ENCODE measurements around the gene NREP. TPM values are rescaled to one million over a fixed set of nuclear protein-coding genes. Genes with fewer than 3 reads are reported as not detected.

NREP gene, protein sequence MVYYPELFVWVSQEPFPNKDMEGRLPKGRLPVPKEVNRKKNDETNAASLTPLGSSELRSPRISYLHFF
- 90.2 and 90.5 TPM in 2 replicates for total RNA-seq (2014; rRNA removed)
- polyA plus RNA-seq (2012) = 167 TPM

DNA sequence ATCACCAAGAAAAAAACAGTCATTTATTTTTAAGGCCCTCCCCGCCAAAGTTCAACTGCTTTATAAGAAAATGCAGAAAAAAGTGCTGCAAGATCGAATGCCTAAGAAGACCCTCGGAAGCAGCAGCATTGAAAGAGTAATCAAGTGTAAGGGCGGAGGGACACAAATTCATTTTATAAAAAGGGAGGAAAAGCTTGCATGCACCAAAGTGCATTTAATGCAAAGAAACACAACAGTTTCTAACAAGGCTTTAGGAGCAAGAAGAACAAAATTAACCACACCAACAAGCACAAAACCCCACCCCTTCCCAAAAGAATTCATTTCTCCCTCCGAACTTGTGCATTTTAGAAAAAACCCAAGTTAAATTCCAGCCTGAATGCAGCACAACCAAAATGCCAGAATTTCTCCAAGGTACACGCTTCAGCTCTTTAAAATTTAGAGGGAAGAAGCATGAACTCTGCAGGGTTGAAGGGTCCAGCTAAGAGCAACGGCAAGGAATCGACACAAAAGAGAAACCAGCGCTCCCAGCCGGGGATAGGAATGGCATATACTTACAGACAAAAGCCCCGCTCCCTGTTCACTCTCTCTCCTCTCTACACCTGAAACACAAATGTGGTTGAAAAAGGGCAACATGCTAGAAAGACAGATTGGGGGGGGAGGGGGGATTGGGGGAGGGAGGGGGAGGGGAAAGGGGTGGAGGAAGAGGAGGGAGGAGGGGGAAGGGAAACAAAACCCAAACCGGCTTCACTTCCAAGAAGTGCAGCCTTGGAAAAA, at the start of gene NREP:
TSS of gene NREP (minus strand) at position 614 of the 774 bp plus-strand sequence. CDS start 1,422 bp downstream, outside the sequence.
- DNase-seq (ENCODE audit: low read depth) = no peak

DNA sequence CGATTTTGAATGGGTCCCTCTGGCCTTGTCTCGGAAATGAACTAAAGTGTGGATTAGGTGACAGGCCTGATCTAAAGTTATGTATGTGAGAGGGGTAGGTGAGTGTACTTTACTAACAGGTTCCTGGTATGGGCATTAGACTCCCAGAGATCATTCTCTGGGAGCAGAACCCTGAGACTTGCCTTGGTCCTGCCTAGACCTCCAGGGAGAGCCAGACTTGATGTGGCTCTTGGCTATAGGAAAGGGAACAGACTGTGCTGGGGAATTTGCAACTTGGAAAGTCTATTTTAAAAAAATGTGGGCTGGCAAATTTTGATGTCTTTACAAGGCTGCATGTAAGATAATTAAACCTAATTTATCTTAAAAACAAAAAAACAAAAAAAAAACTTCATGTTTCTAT, 49.8 kb upstream of the NREP start:
- no peak for DNase-seq (ENCODE audit: low read depth)

DNA sequence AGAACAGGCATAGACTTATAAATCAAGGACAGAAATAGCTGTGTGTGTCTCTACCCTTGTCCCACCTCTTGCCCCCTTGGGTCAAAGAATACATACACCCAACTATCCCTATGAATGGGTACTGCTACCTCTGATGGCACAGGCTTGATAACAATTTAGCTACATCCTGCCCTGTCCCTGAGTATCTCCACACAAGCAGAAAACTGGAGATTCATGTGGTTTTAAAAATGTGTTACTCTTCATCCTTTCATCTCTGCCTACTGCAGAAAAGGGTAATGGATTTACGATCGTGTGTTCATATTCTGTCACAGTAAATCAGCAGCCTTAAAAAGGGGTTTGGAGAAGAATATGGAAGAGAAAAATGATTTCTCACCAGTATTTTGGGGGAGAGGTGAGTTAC, 49.2 kb upstream of the NREP start:
- DNase-seq (ENCODE audit: low read depth) = no peak

DNA sequence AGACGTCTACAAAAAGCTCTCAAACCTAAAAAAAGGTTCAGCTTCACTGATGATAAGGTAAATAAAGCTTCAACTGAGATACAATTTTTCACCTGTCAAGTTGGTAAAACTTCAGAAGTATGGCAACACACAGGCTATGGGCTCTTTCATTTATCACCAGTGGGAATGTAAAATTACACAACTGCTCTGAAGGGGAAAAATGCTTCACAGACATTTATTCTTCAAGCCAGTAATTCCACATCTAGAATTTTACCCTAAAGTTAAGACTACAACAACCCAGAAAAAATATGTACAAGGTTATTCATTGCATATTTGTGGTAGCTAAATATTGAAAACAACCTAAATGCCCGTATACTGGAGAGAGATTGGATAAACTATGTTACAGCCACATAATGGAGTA, 48.1 kb upstream of the NREP start:
- DNase-seq (ENCODE audit: low read depth) = no peak

DNA sequence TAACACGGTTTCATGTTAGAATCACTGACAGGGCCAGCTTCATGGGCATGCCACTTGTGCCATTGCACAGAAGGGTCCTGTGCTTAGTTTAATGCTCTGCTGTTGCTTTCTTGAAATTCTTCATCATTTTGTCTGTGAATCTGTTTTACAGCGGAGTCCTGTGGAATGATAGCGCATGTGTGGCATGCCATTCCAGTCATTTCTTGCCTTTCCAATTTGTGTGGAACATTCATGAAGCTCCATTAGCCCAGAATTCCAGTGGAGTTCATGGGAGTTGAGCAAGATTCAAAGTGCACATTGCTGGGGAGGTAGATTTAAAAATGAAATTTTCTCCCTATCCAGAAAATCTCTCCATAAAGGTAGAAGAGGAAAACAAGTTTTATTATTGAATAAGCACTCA, 43.4 kb upstream of the NREP start:
- DNase-seq (ENCODE audit: low read depth) = no peak

DNA sequence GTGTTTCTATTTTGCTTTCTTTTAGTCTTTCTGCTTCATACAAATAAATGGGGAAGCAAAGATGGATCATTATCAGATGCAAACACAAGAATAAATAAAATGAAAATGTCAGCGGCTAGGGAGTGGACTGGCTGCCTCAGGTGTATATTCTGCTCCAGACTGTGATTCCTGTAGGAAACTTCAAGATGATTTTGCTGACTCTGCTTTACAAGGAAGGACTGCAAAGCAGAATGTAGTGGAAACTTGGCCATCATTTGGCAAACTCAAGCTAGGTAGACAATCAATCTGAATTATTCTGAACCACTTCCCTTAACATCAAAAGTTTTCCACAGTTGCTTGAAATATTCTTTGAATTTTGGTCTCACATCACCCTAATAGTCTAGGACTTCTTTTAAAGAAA, 38.1 kb upstream of the NREP start:
- DNase-seq (ENCODE audit: low read depth) = no peak

DNA sequence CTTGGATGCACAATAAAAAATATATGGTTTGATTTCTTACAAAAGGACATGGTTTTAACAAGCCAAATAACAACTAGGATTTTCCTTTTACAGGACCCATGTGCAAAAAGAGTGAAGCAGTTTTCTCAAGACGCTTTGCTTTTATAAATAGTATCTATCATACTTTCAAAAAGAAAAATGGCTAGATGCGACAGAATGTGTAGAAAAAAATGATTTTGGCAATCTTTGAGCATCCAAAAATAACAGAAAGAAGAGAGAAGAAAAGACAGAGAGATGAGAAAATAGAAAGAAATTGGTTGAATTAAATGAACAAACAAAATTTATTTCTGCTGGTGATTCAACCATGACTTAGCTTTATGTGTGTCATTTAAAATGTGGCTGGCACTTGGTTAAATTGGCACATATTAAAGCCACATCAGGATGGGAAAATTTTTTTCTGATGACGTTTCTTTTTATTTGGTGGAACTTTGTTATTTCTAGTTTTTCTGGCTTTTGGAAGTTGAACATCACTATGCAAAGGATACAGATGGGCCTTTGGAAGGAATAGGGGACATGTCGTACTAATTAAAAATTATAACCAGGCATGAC, 35.6 kb upstream of the NREP start:
- DNase-seq (ENCODE audit: low read depth) = peak; percentile 77

DNA sequence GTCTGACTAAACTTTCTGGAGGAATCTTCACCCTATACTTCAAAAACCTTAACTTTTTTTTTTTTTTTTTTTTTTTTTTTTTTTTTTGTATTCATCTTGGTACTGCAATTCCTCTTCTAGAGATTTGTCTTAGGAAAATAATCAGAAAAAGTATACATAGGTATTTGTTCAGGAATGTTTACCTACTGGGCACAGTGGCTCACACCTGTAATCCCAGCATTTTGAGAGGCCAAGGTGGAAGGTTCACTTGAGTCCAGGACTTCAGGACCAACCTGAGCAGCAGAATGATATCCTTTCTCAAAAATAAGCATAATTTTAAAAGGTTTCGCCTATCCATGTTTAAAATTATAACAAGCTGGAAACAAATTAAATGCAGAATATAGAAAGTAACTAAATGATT, 33.3 kb upstream of the NREP start:
- no peak for DNase-seq (ENCODE audit: low read depth)

DNA sequence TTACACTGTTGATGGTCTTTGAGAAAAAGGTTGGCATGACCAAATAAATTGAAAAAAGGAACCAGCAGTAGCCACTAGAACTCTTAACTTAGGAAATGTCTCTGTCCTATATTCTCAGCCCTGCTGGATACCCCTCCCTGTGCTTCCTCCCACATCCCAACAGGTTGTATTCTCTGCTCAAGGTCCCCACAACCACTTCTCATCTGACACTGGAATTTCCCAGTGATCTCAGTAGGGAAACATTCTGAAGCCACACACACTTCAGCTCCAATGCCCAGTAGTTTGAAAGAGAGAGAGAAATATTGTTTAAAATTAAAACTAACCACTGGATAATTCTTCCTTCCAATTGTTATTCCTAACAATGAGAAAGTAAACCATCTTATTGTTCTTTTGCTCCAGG, 30.0 kb upstream of the NREP start:
- no peak for DNase-seq (ENCODE audit: low read depth)

DNA sequence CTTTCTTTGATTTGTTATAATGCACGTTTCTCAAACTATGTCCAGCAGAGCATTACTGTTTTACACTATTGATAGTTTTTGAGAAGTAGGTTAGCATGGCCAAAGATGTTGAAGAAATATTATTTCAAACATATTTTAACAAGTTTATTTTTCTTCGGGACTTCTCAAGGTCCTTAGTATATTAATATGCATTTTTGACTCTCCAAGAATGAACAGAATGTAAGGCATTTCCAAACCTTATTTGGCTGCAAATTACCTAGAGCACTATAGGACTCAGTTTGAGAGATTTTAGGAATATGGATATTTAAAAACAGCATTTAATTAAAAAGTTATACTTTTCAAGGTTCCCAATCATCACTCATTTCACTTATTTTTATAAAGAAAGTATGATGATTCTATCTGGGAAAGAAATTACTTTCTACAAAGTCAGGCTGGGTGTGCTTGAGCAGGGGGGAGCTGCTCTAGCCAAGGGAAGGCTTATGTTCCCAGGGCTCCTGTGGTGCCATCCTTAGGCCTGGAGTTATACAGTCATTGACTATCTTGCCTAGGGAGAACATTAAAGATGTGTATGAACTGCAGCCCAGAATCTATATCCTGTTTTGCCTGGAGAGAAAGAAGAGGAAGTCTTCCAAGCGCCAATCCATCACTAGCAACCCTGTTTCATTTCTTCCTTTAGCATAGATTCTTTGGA, 27.6 kb upstream of the NREP start:
- DNase-seq (ENCODE audit: low read depth) = no peak

DNA sequence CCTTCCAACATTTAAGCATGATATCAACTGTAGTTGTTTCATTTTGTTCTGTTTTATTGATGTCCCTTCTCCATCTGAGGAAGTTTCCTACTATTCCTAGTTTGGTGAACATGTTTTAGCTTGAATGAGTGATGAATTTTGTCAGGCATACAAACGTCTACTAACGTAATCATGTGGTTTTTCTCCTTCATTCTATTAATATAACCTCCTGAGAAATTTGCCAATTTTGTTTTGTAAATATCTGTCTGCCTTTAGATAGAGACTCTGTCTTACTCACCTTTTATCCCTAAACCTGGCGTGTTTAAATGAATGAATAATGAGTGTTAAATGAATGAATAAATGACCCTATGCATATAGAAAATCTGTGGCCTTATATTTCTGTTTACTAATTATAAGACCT, 26.5 kb upstream of the NREP start:
- DNase-seq (ENCODE audit: low read depth) = no peak

DNA sequence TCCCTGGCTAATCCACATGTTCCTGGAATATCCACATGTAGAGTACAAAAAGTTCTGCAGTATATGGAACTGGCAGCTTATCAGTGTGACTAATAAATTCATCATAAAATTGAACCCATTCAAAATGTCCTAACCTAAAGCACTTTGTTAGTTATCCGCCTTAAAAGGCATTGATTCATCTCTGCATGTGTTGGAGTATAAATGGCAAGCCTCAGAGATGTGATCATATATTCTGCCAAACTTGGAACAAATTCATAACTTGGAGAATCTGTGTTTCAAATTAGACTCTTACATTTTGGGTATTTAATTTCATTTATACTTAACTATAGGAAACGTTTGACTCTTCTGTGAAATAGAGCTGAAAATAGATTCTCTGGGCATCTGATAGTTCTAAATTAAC, 25.2 kb upstream of the NREP start:
- peak; percentile 37 for DNase-seq (ENCODE audit: low read depth)

DNA sequence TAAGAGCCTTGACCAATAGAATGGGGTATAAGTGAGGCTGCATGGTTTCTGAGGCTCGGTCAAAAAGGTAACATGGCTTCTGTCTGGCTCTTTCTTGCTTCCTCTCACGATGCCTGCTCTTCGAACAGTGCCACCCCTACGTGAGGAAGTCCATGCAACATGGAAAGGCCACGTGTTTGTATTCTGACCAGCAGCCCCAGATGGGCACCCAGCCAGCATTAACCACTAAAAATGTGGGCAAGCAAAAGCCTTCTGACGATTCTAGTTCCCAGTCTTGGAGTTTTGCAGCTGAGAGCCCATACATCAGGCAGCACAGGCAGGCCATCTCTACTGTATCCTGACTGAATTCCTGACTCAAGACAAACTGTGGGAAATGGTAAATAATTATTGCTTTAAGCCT, 24.2 kb upstream of the NREP start:
- DNase-seq (ENCODE audit: low read depth) = peak; percentile 68

DNA sequence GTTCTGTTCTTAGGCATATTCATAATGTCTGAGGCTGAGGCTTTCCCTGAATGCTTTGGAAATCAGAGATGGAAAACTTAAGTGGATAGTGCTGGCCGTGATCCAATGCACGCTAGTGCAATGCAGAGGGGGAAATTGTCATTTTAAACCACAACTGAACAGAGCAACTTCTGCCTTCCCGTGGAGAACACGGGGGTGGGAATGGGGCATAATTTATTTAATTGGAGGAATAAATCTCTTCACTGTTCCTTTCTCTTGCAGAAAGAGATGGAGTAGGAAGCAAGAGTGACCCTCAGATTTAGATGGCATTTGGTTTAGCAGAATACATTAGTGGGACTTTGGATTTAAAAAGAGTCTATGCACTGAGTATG, 22.9 kb upstream of the NREP start:
- DNase-seq (ENCODE audit: low read depth) = peak; percentile 41

DNA sequence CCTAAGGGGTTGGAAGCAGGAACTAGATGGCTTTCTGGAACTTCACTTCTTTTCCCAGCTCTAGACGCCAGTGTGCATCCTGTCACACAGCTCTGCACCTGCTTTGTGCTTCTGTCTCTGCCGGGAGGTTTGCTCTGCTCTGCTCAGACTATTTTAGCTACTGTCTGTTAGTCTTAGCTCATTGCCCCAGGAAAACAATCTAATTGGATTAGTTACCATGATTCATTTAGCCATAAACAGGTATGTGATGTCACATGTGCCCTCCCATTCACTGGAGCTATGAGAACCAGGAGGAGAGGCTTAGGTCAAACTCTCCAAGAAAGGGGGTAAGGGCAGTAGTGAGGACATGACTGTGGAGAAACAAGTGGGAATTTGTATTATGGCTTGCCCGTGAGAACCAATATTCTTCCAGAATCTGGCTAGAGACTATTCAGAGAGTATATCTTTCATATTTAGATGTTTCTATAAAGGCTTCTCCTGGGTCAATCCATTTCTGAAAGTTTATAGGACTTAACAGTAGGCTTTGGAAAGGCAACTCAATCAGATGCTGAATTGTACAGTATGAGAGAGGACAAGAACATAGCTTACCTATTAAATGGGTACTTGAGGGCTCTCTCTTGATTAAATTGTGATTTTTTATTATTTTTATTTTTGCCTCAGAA, 22.4 kb upstream of the NREP start:
- no peak for DNase-seq (ENCODE audit: low read depth)

DNA sequence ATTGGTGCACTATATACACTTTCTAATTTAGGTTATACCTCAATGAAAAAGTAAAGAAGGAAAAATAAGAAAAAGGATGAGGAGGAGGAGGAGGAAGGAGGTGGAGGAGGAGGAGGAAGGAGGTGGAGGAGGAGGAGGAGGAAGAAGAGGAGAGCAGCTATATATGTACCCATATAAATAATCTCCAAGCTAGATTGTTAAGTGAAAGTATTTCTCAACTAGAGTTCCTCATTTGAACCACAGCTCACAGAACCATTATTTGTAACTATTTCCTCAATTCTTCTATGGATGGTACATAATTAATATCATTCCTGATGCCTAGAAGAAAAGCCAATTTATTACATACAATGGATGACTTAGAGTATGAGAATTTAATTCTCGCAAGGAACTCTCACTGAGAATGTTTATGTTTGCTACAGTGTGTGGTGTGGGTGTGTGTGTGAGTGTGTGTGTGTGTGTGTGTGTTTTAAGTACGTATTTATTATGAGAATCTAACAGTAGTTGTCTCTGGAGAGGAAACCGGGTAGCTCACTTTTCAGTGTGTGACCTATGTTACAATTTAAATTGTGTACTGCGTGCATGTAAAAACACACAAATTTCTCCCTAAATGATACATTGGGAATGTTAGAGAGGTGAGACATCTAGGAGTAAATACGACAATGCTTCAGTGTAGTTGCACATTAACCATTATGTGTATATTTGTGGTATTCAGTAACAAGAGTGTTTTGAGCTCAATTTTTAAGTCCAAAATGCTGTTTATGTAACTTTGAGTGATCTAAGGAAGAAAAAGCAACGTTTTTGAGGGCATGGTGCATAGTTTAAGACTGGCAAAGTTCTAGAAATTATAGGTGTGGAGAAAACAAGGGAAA, 20.2 kb upstream of the NREP start:
- DNase-seq (ENCODE audit: low read depth) = no peak

DNA sequence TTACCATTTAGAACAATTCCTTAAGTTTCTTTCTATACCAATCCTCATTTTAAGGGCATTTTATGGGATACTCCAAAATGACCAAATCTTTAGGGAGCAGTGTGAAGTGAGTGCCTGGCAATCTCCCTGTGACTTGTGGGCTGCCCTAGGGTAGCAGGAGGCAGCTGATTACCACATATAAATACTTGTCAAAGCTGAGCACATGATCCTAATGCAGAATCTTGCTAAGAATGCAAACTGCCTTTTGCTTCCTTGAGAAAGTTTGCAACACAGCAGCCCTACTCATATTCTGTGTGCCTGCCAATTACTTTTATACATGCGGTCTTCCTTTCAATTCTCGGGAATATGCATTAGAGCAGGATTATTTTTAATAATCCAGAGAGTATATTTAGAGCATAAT, 18.2 kb upstream of the NREP start:
- DNase-seq (ENCODE audit: low read depth) = peak; percentile 22

DNA sequence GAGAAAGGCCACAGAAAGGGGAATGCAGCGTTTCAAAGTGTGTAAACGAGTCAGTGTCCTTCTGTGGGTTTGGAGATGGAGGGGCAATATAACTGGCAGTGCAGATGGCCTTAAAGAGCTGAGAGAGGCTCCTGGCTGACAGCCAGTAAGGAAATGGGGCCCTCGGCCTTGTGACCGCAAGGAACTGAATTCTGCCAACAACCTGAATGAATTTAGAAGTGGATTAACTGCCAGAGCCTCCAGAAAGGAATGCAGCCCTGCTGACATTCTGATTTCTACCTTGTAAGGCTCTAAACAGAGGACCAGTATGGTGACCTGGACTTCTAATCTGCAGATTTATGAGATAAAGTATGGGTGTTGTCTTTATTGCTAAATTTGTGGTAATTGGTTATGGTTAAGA, 17.5 kb upstream of the NREP start:
- DNase-seq (ENCODE audit: low read depth) = peak; percentile 37

DNA sequence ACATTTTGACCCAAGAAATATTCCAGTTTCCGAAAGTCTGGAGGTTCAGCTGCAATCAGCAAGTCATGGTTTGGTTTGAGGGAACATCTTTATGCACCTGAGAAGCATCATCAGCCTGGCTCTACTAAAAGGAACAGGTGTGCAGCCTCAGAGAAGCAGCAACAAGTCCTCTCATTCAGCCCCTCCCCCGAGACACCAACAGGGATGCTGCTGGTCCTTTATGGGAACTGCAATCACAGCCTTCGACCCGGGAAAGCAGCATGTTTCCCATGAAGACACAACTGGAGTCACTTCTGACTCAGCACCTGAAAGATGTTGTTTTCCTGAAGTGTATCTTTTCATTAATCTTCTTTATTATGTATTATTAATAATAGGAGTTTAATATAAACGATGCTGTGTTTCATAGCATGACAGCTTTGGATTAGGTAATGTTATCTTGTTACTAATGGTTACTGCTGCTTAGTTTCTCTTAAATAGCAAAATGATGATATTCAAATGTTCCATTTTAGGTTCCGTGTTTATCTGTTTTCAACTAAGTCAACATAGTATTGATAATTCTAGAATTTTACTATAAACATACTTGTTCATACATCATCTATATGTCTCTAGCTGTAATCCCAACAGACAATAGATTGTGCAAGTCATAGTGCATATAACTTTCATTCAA, 15.6 kb upstream of the NREP start:
- peak; percentile 44 for DNase-seq (ENCODE audit: low read depth)

DNA sequence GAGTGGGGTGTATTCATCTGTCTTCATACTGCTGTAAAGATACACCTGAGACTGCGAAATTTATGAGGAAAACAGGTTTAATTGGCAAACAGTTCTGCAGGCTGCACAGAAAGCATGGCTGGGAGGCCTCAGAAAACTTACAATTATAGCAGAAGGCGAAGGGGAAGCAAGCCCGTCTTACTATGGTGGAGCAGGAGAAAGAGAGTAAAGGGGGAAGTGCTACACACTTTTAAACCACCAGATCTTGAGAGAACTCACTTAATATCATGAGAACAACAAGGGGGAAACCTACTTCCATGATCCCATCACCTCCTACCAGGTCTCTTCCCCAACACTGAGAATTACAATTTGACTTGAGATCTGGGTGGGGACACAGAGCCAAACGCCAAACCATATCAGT, 12.5 kb upstream of the NREP start:
- DNase-seq (ENCODE audit: low read depth) = no peak

All from LHCN-M2 (cell line).